ENCODE data around the gene PKMYT1.
A peak's percentile ranks its signal among the peaks of the same experiment; 100 is the strongest.

PKMYT1 gene

GRCh38 chr16:2985462-2985861, 5.2 kb upstream of the PKMYT1 start:
- no peaks in the 10 kb centered on the region for H3K36me3 ChIP-seq (ENCODE audit: control insufficient read depth, insufficient read depth, low read length)
- no peak for DNase-seq
- H3K4me1 ChIP-seq (ENCODE audit: control insufficient read depth, insufficient read depth, low read length, poor library complexity, severe bottlenecking) = peaks cover 5% of the 10 kb centered on the region

GRCh38 chr16:2983706-2984136, 3.5 kb upstream of the PKMYT1 start:
- Histone ChIP-seq H3K27me3 (replicated peaks; ENCODE audit: control insufficient read depth, insufficient read depth, low read length, poor library complexity, severe bottlenecking) (no peaks in the 10 kb centered on the region), H3K9me3 (ENCODE audit: control insufficient read depth, low read length) (no peaks in the 10 kb centered on the region), H3K27ac (ENCODE audit: insufficient read depth, low read length, poor library complexity, severe bottlenecking) (no peak overlapping the region), H3K4me3 (ENCODE audit: insufficient read depth, low read depth, low read length, poor library complexity, severe bottlenecking) (no peak overlapping the region), H3K4me1 (ENCODE audit: control insufficient read depth, insufficient read depth, low read length, poor library complexity, severe bottlenecking) (peaks cover 12% of the 10 kb centered on the region), H3K36me3 (ENCODE audit: control insufficient read depth, insufficient read depth, low read length) (no peaks in the 10 kb centered on the region)
- peak; percentile 29 to 56 (median 43) for DNase-seq

More at GRCh38 chr16:2985462-2985861, 5.2 kb upstream of the PKMYT1 start:
- H3K9me3 ChIP-seq (ENCODE audit: control insufficient read depth, low read length) = no peaks in the 10 kb centered on the region
- no peaks in the 10 kb centered on the region for H3K27me3 ChIP-seq (replicated peaks; ENCODE audit: control insufficient read depth, insufficient read depth, low read length, poor library complexity, severe bottlenecking)
- H3K27ac ChIP-seq (ENCODE audit: insufficient read depth, low read length, poor library complexity, severe bottlenecking) = no peak overlapping the region
- H3K4me3 ChIP-seq (ENCODE audit: insufficient read depth, low read depth, low read length, poor library complexity, severe bottlenecking) = no peak overlapping the region

GRCh38 chr16:2982402-2982801, 2.2 kb upstream of the PKMYT1 start:
- DNase-seq = no peak
- H3K27me3 ChIP-seq (replicated peaks; ENCODE audit: control insufficient read depth, insufficient read depth, low read length, poor library complexity, severe bottlenecking) = no peaks in the 10 kb centered on the region
- peaks cover 12% of the 10 kb centered on the region for H3K4me1 ChIP-seq (ENCODE audit: control insufficient read depth, insufficient read depth, low read length, poor library complexity, severe bottlenecking)
- H3K36me3 ChIP-seq (ENCODE audit: control insufficient read depth, insufficient read depth, low read length) = no peaks in the 10 kb centered on the region
- no peak overlapping the region for H3K27ac ChIP-seq (ENCODE audit: insufficient read depth, low read length, poor library complexity, severe bottlenecking)
- no peaks in the 10 kb centered on the region for H3K9me3 ChIP-seq (ENCODE audit: control insufficient read depth, low read length)
- no peak overlapping the region for H3K4me3 ChIP-seq (ENCODE audit: insufficient read depth, low read depth, low read length, poor library complexity, severe bottlenecking)

GRCh38 chr16:2981899-2982250, 1.6 kb upstream of the PKMYT1 start:
- H3K27me3 ChIP-seq (replicated peaks; ENCODE audit: control insufficient read depth, insufficient read depth, low read length, poor library complexity, severe bottlenecking) = no peaks in the 10 kb centered on the region
- no peak overlapping the region for H3K27ac ChIP-seq (ENCODE audit: insufficient read depth, low read length, poor library complexity, severe bottlenecking)
- no peaks in the 10 kb centered on the region for H3K36me3 ChIP-seq (ENCODE audit: control insufficient read depth, insufficient read depth, low read length)
- H3K4me1 ChIP-seq (ENCODE audit: control insufficient read depth, insufficient read depth, low read length, poor library complexity, severe bottlenecking) = peaks cover 12% of the 10 kb centered on the region
- DNase-seq = no peak
- H3K4me3 ChIP-seq (ENCODE audit: insufficient read depth, low read depth, low read length, poor library complexity, severe bottlenecking) = no peak overlapping the region
- no peaks in the 10 kb centered on the region for H3K9me3 ChIP-seq (ENCODE audit: control insufficient read depth, low read length)

- Histone ChIP-seq H3K9me3 (ENCODE audit: control insufficient read depth, low read length) (no peaks in the 10 kb centered on the region), H3K4me3 (ENCODE audit: insufficient read depth, low read depth, low read length, poor library complexity, severe bottlenecking) (no peak overlapping the region), H3K27ac (ENCODE audit: insufficient read depth, low read length, poor library complexity, severe bottlenecking) (peak overlapping the region; percentile 83), H3K4me1 (ENCODE audit: control insufficient read depth, insufficient read depth, low read length, poor library complexity, severe bottlenecking) (peaks cover 12% of the 10 kb centered on the region), H3K36me3 (ENCODE audit: control insufficient read depth, insufficient read depth, low read length) (no peaks in the 10 kb centered on the region), H3K27me3 (replicated peaks; ENCODE audit: control insufficient read depth, insufficient read depth, low read length, poor library complexity, severe bottlenecking) (no peaks in the 10 kb centered on the region)
- DNase-seq = no peak
Measured at GRCh38 chr16:2981177-2981898, 1.1 kb upstream of the PKMYT1 start.

- H3K27ac ChIP-seq (ENCODE audit: insufficient read depth, low read length, poor library complexity, severe bottlenecking) = no peak overlapping the region
- no peak for DNase-seq
- no peaks in the 10 kb centered on the region for H3K9me3 ChIP-seq (ENCODE audit: control insufficient read depth, low read length)
- H3K4me1 ChIP-seq (ENCODE audit: control insufficient read depth, insufficient read depth, low read length, poor library complexity, severe bottlenecking) = peaks cover 12% of the 10 kb centered on the region
- peak overlapping the region; percentile 88 for H3K4me3 ChIP-seq (ENCODE audit: insufficient read depth, low read depth, low read length, poor library complexity, severe bottlenecking)
- H3K36me3 ChIP-seq (ENCODE audit: control insufficient read depth, insufficient read depth, low read length) = no peaks in the 10 kb centered on the region
- no peaks in the 10 kb centered on the region for H3K27me3 ChIP-seq (replicated peaks; ENCODE audit: control insufficient read depth, insufficient read depth, low read length, poor library complexity, severe bottlenecking)
Measured at GRCh38 chr16:2979669-2980226, 498 bp downstream of the PKMYT1 start.

GRCh38 chr16:2977440-2977839, 2.8 kb downstream of the PKMYT1 start:
- no peak overlapping the region for H3K4me3 ChIP-seq (ENCODE audit: insufficient read depth, low read depth, low read length, poor library complexity, severe bottlenecking)
- H3K27ac ChIP-seq (ENCODE audit: insufficient read depth, low read length, poor library complexity, severe bottlenecking) = no peak overlapping the region
- H3K4me1 ChIP-seq (ENCODE audit: control insufficient read depth, insufficient read depth, low read length, poor library complexity, severe bottlenecking) = peaks cover 7% of the 10 kb centered on the region
- H3K36me3 ChIP-seq (ENCODE audit: control insufficient read depth, insufficient read depth, low read length) = no peaks in the 10 kb centered on the region
- no peak for DNase-seq
- H3K27me3 ChIP-seq (replicated peaks; ENCODE audit: control insufficient read depth, insufficient read depth, low read length, poor library complexity, severe bottlenecking) = no peaks in the 10 kb centered on the region
- no peaks in the 10 kb centered on the region for H3K9me3 ChIP-seq (ENCODE audit: control insufficient read depth, low read length)

- no peaks in the 10 kb centered on the region for H3K27me3 ChIP-seq (replicated peaks; ENCODE audit: control insufficient read depth, insufficient read depth, low read length, poor library complexity, severe bottlenecking)
- H3K27ac ChIP-seq (ENCODE audit: insufficient read depth, low read length, poor library complexity, severe bottlenecking) = no peak overlapping the region
- no peak overlapping the region for H3K4me3 ChIP-seq (ENCODE audit: insufficient read depth, low read depth, low read length, poor library complexity, severe bottlenecking)
- no peaks in the 10 kb centered on the region for H3K36me3 ChIP-seq (ENCODE audit: control insufficient read depth, insufficient read depth, low read length)
- no peak for DNase-seq
- peaks cover 7% of the 10 kb centered on the region for H3K4me1 ChIP-seq (ENCODE audit: control insufficient read depth, insufficient read depth, low read length, poor library complexity, severe bottlenecking)
- H3K9me3 ChIP-seq (ENCODE audit: control insufficient read depth, low read length) = no peaks in the 10 kb centered on the region
Measured at GRCh38 chr16:2976673-2977072, 3.6 kb downstream of the PKMYT1 start.

GRCh38 chr16:2976201-2976600, 4.0 kb downstream of the PKMYT1 start:
- H3K4me3 ChIP-seq (ENCODE audit: insufficient read depth, low read depth, low read length, poor library complexity, severe bottlenecking) = no peak overlapping the region
- no peak overlapping the region for H3K27ac ChIP-seq (ENCODE audit: insufficient read depth, low read length, poor library complexity, severe bottlenecking)
- no peaks in the 10 kb centered on the region for H3K27me3 ChIP-seq (replicated peaks; ENCODE audit: control insufficient read depth, insufficient read depth, low read length, poor library complexity, severe bottlenecking)
- H3K36me3 ChIP-seq (ENCODE audit: control insufficient read depth, insufficient read depth, low read length) = no peaks in the 10 kb centered on the region
- peaks cover 7% of the 10 kb centered on the region for H3K4me1 ChIP-seq (ENCODE audit: control insufficient read depth, insufficient read depth, low read length, poor library complexity, severe bottlenecking)
- no peaks in the 10 kb centered on the region for H3K9me3 ChIP-seq (ENCODE audit: control insufficient read depth, low read length)
- DNase-seq = no peak

GRCh38 chr16:2975161-2975795, 5.0 kb downstream of the PKMYT1 start:
- H3K27me3 ChIP-seq (replicated peaks; ENCODE audit: control insufficient read depth, insufficient read depth, low read length, poor library complexity, severe bottlenecking) = no peaks in the 10 kb centered on the region
- DNase-seq = no peak
- no peaks in the 10 kb centered on the region for H3K36me3 ChIP-seq (ENCODE audit: control insufficient read depth, insufficient read depth, low read length)
- peaks cover 7% of the 10 kb centered on the region for H3K4me1 ChIP-seq (ENCODE audit: control insufficient read depth, insufficient read depth, low read length, poor library complexity, severe bottlenecking)
- no peak overlapping the region for H3K4me3 ChIP-seq (ENCODE audit: insufficient read depth, low read depth, low read length, poor library complexity, severe bottlenecking)
- H3K9me3 ChIP-seq (ENCODE audit: control insufficient read depth, low read length) = no peaks in the 10 kb centered on the region
- no peak overlapping the region for H3K27ac ChIP-seq (ENCODE audit: insufficient read depth, low read length, poor library complexity, severe bottlenecking)

Measured in effector memory CD4-positive, alpha-beta T cell (primary cell).